HepG2 (cell line): ENCODE data around the gene MON1A. TPM values are rescaled to one million over a fixed set of nuclear protein-coding genes. Genes with fewer than 3 reads are reported as not detected.

Experiments
- ATF3 ChIP-seq: sonication (generic); formaldehyde crosslinking; IDR thresholded peaks from 2 replicates; pipeline ENCODE4 v1.4.0; 2020; ENCODE audit warnings: missing genetic modification reagents
- CCAR2 ChIP-seq: fragments of 200-400 bp; formaldehyde crosslinking; optimal IDR thresholded peaks from 2 replicates; pipeline ENCODE3; 2018; ENCODE audit warnings: low read depth, mild to moderate bottlenecking, low read length, moderate library complexity
- CEBPB ChIP-seq: IDR thresholded peaks from 2 replicates; pipeline ENCODE4 v1.6.1; 2011; ENCODE audit warnings: low read depth, low read length, improper control_type of control experiment, borderline replicate concordance
- EHMT2 ChIP-seq: fragments of 200-600 bp; sonication (generic); IDR thresholded peaks from 2 replicates; pipeline ENCODE4 v1.7.0; 2017; ENCODE audit warnings: antibody characterized with exemption, low read depth, low read length, borderline replicate concordance
- FOXM1 ChIP-seq: sonication (generic); formaldehyde crosslinking; IDR thresholded peaks from 2 replicates; pipeline ENCODE4 v1.5.0; 2020; ENCODE audit warnings: missing genetic modification reagents
- FOXP4 ChIP-seq: sonication (generic); formaldehyde crosslinking; IDR thresholded peaks from 2 replicates; pipeline ENCODE4 v1.4.0; 2020; ENCODE audit warnings: missing genetic modification reagents
- HDAC2 ChIP-seq: sonication (generic); formaldehyde crosslinking; IDR thresholded peaks from 2 replicates; pipeline ENCODE4 v1.4.0; 2020; ENCODE audit warnings: missing genetic modification reagents
- KDM1A ChIP-seq: IDR thresholded peaks from 2 replicates; pipeline ENCODE4 v1.6.1; 2016; ENCODE audit warnings: missing compliant biosample characterization
- KDM5B ChIP-seq: sonication (generic); formaldehyde crosslinking; IDR thresholded peaks from 2 replicates; pipeline ENCODE4 v1.4.0; 2020; ENCODE audit warnings: missing genetic modification reagents, mild to moderate bottlenecking, borderline replicate concordance
- MAFF ChIP-seq: IDR thresholded peaks from 2 replicates; pipeline ENCODE4 v1.6.1; 2011; ENCODE audit warnings: low read depth, low read length, improper control_type of control experiment
- MED8 ChIP-seq: sonication (generic); formaldehyde crosslinking; IDR thresholded peaks from 2 replicates; pipeline ENCODE4 v1.8.1; 2023; ENCODE audit warnings: mild to moderate bottlenecking, missing genetic modification reagents; ENCODE audit not compliant: insufficient replicate concordance
- NFKB2 ChIP-seq: sonication (generic); formaldehyde crosslinking; IDR thresholded peaks from 2 replicates; pipeline ENCODE4 v1.4.0; 2020; ENCODE audit warnings: missing genetic modification reagents, borderline replicate concordance
- NR2F1 ChIP-seq, 2 experiments: fragments of 450-650 bp in 1 of 2; formaldehyde crosslinking in 1 of 2; IDR thresholded peaks; 2 replicates each; pipeline versions ENCODE4 v1.5.0 to v1.6.1; 2016 to 2020; ENCODE audit warnings: mild to moderate bottlenecking in 1 of 2, missing compliant biosample characterization in 1 of 2, missing genetic modification reagents in 1 of 2, moderate library complexity in 1 of 2
- PAX8 ChIP-seq: sonication (generic); formaldehyde crosslinking; IDR thresholded peaks from 2 replicates; pipeline ENCODE4 v1.8.0; 2022; ENCODE audit warnings: mild to moderate bottlenecking, missing genetic modification reagents, borderline replicate concordance
- PHB2 ChIP-seq: fragments of 450-650 bp; IDR thresholded peaks from 2 replicates; pipeline ENCODE4 v1.6.1; 2018; ENCODE audit not compliant: partially characterized antibody
- PHF8 ChIP-seq: sonication (generic); formaldehyde crosslinking; IDR thresholded peaks from 2 replicates; pipeline ENCODE4 v1.5.0; 2020; ENCODE audit warnings: missing genetic modification reagents
- RFX3 ChIP-seq: IDR thresholded peaks from 2 replicates; pipeline ENCODE4 v1.6.1; 2016; ENCODE audit warnings: missing biosample characterization, missing genetic modification reagents
- SIX1 ChIP-seq: sonication (generic); formaldehyde crosslinking; IDR thresholded peaks from 2 replicates; pipeline ENCODE4 v1.4.0; 2020; ENCODE audit warnings: missing genetic modification reagents, borderline replicate concordance
- SNRNP70 ChIP-seq: fragments of 200-400 bp; formaldehyde crosslinking; IDR thresholded peaks from 2 replicates; pipeline ENCODE4 v1.6.1; 2017; ENCODE audit warnings: mild to moderate bottlenecking, low read depth, low read length, moderate library complexity
- TARDBP ChIP-seq: sonication (generic); formaldehyde crosslinking; IDR thresholded peaks from 2 replicates; pipeline ENCODE4 v1.8.0; 2022; ENCODE audit warnings: mild to moderate bottlenecking, missing genetic modification reagents
- TCF7 ChIP-seq: sonication (generic); IDR thresholded peaks from 2 replicates; pipeline ENCODE4 v1.6.1; 2016; ENCODE audit warnings: antibody characterized with exemption, low read depth
- TEAD3 ChIP-seq: optimal IDR thresholded peaks from 2 replicates; pipeline ENCODE3; 2016; ENCODE audit warnings: borderline replicate concordance
- THAP8 ChIP-seq: sonication (generic); formaldehyde crosslinking; IDR thresholded peaks from 2 replicates; pipeline ENCODE4 v1.5.1; 2020; ENCODE audit warnings: missing genetic modification reagents, mild to moderate bottlenecking, borderline replicate concordance
- TOE1 ChIP-seq: sonication (generic); formaldehyde crosslinking; IDR thresholded peaks from 2 replicates; pipeline ENCODE4 v1.4.0; 2020; ENCODE audit warnings: mild to moderate bottlenecking, missing genetic modification reagents
- ZBTB43 ChIP-seq: sonication (generic); formaldehyde crosslinking; conservative IDR thresholded peaks from 2 replicates; pipeline ENCODE4 v1.4.0; 2020; ENCODE audit warnings: missing genetic modification reagents
- ZNF282 ChIP-seq: fragments of 450-650 bp; IDR thresholded peaks from 2 replicates; pipeline ENCODE4 v1.6.1; 2018; ENCODE audit not compliant: partially characterized antibody
- ZNF292 ChIP-seq: sonication (generic); formaldehyde crosslinking; IDR thresholded peaks from 2 replicates; pipeline ENCODE4 v1.8.1; 2022; ENCODE audit warnings: mild to moderate bottlenecking, low read depth, missing genetic modification reagents, borderline replicate concordance
- ZNF446 ChIP-seq: sonication (generic); formaldehyde crosslinking; IDR thresholded peaks from 2 replicates; pipeline ENCODE4 v1.5.0; 2020; ENCODE audit warnings: mild to moderate bottlenecking, missing genetic modification reagents
- ZNF546 ChIP-seq: sonication (generic); formaldehyde crosslinking; conservative IDR thresholded peaks from 2 replicates; pipeline ENCODE4 v1.8.1; 2023; ENCODE audit warnings: mild to moderate bottlenecking, missing genetic modification reagents
- ZNF674 ChIP-seq: sonication (generic); formaldehyde crosslinking; IDR thresholded peaks from 2 replicates; pipeline ENCODE4 v1.5.0; 2020; ENCODE audit warnings: low read depth, mild to moderate bottlenecking, missing genetic modification reagents
- polyA plus RNA-seq, 8 experiments: library from polyadenylated mRNA; depleted of rRNA in 3 of 8; stranded (reverse) in 7 of 8; unstranded in 1 of 8; fragments of >200 nt; fragmentation: Illumina TruSeq in 4 of 8; extraction: Trizol in 4 of 8; gene quantifications; 2 replicates each; pipeline versions ENCODE4 v1.2.1 to v1.2.3, GENCODE V29; 2011 to 2016; ENCODE audit warnings: low read depth in 4 of 8, missing spikeins in 1 of 8, mixed read lengths in 1 of 8; ENCODE audit not compliant: insufficient read depth in 1 of 8
- total RNA-seq, 5 experiments: library from RNA; depleted of rRNA; stranded (reverse); fragments of >200 nt; fragmentation: Illumina TruSeq; extraction: Trizol; gene quantifications; 2 replicates each; pipeline ENCODE4 v1.2.3, GENCODE V29; 2016; ENCODE audit warnings: low read depth in 1 of 5

MON1A gene
- total and polyA plus RNA-seq, 2 of the 13 experiments (the other 11 are each of a cell fraction or from before 2014, with no cell fraction given), result 4.6 to 9.0 TPM

- TF ChIP-seq TOE1 (no peak), PHF8 (CRISPR knock-in tag) (peak; percentile 64), TCF7 (no peak), ZNF546 (no peak), NR2F1 (CRISPR knock-in tag; IDR thresholded peaks at IDR 0.05) (no peak), ZNF292 (CRISPR knock-in tag) (peak; percentile 94; the same call in 1 of the 2 replicates), ZNF446 (CRISPR knock-in tag) (no peak), MAFF (no peak), HDAC2 (CRISPR knock-in tag) (peak; percentile 76), ATF3 (CRISPR knock-in tag) (no peak), FOXP4 (CRISPR knock-in tag) (no peak), KDM5B (peak; percentile 66; the same call in 1 of the 2 replicates), CCAR2 (no peak), ZNF282 (no peak), SIX1 (no peak), CEBPB (no peak), ZBTB43 (no peak; the same call in 1 of the 2 replicates), TEAD3 (CRISPR knock-in tag) (peak; percentile 31), EHMT2 (no peak; the same call in 1 of the 2 replicates), PAX8 (CRISPR knock-in tag) (no peak), TARDBP (CRISPR knock-in tag) (0 out of 2 replicates have a peak, but pooled peaks have one; percentile 51), PHB2 (no peak), NFKB2 (CRISPR knock-in tag) (no peak; the same call in 1 of the 2 replicates), SNRNP70 (no peak), THAP8 (CRISPR knock-in tag) (no peak), KDM1A (peak; percentile 33; the same call in 1 of the 2 replicates), ZNF674 (CRISPR knock-in tag) (no peak), MED8 (CRISPR knock-in tag) (no peak), FOXM1 (CRISPR knock-in tag) (no peak), RFX3 (CRISPR knock-in tag) (no peak)
Measured at GRCh38 chr3:49873623-49874022, 56.0 kb downstream of the MON1A start (continued).
